Measurements from ENCODE around the gene PHOX2A.

Gene PHOX2A

DNA sequence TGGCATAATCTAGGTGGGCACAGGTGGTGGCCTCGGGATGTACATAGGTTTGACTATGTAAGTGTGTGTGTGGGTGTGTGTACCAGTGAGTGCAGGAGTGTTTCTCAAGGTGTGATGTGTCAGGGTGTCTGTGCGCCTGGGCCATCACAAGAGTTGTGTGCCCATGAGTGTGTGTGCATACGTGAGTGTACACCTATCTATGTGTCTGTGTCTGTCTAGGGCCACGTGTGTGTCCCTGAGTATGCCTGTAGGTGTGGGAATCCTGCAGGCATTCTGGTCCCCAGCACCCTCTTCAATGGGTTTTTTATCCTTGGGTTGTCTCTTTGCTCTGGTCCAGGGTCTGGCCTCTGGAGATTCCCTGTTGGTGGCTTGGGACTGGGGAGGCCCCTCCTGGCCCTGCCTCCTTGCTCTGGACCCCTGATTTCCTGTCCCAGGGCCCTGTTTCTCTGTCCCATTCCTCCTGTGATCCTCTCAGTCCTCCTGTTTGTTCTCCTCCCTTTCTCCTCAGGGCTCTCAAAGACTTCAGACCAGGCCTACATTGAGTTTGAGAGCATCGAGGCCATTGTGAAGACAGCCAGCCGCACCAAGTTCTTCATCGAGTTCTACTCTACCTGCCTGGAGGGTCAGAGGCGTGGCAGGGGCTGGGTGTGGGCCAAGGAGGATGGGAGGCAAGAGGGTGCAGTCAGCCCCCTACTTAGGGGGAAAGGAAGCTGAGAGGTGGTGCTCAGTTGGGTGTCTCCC is 10.0 kb downstream of the PHOX2A start:
- no peak for DNase-seq (ENCODE audit: low spot score)

DNA sequence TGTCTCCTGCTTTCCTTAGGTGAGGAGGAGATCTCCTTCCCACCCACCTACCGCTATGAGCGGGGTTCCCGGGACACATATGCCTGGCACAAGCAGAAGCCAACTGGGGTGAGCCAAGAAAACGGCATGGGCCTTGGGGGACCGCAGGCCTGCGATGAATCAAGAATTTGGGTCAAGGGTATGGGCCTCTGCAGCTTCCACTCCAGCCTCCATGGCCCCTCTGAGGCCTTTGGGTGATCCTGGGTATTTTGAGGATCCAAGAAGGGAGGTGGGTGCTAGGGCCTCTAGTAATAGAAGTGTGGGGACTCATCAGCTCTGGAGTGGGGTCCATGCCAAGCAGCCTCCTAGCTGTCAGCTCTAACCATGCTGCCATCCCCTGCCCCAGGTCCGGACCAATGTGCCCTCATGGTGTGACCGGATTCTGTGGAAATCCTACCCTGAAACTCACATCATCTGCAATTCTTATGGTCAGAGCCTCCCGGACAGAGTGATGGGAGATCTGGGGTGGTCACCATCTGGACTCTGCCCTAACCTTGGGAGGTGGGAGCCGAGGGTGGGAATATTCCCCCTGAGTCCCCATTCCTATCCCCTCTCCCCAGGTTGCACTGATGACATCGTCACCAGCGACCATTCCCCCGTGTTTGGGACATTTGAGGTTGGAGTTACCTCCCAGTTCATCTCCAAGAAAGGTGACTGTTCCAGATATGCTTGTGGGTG is 10.8 kb downstream of the PHOX2A start:
- DNase-seq (ENCODE audit: low spot score) = no peak

DNA sequence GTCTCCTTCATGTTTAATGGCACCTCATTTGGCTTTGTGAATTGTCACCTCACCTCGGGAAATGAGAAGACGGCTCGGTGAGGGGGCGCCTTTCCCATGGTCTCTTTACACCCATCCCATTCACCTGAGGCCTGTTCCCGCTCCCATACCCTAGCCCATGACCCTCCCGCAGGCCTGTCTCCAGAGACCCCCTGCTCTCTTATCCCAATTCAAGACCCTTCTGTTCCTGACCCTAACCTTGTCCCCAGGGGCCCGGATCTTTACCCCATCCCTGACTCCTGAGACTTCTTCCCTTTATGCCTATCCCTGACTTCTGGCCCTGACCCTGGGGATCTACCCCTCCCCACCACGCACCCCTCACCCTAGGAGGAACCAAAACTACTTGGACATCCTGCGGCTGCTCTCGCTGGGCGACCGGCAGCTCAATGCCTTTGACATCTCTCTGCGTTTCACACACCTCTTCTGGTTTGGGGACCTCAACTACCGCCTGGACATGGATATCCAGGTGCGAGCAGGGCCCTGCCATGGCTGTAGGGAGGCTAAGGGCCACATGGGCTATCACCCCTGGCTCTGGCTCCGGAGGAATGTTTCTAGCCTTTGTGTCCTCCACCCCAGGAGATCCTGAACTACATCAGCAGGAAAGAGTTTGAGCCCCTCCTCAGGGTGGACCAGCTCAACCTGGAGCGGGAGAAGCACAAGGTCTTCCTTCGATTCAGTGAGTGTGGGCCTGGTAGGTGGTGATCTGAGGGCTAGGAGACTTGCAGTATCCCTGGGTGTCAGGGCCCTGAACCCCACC is 11.5 kb downstream of the PHOX2A start:
- no peak for DNase-seq (ENCODE audit: low spot score)

DNA sequence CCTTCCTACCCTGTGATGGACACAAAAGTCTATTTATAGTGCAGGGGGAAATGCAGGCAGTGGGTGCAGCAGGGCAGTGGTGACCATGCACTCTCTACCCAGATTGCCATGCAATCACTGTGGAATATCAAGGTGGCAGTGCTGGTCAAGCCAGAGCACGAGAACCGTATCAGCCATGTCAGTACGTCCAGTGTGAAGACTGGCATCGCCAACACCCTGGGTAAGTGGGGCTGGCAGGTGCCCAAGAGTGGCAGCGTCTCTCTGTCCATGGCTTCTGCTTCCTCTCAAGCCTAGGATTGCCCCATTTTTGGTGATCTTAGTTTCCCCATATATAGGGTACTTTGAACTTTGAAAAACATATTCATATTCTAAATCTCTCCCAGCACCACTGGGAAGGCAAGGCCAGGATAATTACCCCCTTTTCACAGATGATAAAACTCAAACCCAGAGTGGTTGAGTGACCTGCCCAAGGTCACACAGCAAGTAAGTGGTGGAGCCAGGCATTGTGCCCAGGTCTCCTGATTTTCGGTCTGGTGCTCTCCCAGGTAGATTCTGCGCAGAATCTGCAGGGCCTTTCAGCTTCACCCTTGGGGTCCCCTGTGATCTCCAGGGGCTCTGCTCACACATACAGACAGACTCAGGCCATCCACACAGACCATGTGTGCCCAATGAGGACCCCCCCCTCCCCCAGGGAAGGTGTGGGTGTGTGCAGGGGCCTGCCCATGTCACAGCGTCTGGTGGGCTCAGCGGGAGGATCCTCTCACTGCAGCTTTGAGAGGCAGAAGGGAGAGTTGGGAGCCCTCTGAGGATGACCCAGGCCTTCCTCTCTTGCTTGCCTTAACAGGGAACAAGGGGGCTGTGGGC is 12.3 kb downstream of the PHOX2A start:
- no peak for DNase-seq (ENCODE audit: low spot score)

DNA sequence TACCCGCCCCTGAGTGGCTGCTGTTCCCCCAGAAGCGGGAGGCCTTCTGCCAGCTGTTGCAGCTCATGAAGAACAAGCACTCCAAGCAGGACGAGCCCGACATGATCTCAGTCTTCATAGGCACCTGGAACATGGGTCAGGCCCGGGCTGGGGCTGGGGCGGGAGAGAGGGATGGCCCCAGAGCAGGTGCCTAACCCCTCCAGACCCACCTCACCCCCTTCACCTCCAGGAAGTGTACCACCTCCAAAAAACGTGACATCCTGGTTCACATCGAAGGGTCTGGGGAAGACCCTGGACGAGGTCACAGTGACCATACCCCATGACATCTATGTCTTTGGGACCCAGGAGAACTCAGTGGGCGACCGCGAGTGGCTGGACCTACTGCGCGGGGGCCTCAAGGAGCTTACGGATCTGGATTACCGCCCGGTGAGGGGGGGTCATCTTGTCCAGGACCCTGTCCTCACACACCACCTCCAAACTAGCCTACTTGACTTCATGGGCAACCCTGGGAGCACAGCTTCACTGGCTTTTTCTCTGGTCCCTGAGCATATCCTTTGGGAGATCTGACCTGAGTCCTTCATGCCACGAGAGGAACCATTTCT is 13.1 kb downstream of the PHOX2A start:
- no peak for DNase-seq (ENCODE audit: low spot score)

DNA sequence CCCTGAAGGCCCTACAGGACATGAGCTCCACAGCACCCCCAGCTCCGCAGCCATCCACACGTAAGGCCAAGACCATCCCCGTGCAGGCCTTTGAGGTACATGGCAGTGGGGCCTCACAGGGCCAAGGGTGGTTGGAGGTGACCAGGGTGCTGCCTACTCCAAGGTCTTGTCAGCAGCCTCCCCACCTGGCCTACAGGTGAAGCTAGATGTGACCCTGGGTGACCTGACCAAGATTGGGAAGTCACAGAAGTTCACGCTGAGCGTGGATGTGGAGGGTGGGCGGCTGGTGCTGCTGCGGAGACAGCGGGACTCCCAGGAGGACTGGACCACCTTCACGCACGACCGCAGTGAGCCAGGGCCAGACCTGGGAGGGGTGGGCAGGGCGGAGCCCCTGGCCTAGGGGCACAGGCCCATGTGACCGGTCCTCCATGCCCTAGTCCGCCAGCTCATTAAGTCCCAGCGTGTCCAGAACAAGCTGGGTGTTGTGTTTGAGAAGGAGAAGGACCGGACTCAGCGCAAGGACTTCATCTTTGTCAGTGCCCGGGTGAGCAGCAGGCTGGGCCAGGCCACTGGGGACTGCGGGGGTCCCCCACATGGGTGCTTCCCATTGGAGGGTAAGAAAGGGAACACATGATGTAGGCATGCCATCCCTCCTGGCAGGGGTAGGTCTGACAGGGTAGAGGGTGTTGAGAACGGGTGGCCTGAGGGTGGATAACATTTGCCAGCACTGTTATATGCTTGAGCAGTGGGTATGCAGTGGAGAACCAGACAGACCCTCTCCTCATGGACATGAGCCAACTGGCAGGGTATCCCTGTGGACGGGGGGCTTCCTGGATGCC is 13.8 kb downstream of the PHOX2A start:
- DNase-seq (ENCODE audit: low spot score) = no peak

DNA sequence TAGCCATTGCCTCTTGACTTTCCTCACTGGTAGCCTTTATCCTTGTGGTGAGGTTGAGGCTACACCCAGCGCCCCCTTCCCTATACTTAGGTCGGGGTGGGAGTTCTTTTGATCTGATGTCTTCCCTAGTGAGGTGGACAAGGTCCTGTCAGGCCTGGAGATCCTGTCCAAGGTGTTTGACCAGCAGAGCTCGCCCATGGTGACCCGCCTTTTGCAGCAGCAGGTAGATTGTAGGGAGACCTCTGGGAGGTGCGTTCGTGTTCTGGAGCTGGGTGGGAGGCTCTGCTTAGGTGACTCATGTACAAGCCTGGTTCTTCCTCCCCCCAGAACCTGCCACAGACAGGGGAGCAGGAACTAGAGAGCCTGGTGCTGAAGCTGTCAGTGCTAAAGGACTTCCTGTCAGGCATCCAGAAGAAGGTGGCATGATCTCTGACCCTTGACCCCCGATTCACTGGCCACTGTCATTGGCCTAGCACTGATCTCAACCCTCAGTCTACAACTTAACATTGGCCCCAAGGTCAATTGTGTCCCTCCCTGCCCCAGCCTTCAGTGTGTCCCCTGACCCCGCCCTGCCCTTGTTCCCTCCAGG is 14.5 kb downstream of the PHOX2A start:
- no peak for DNase-seq (ENCODE audit: low spot score)

DNA sequence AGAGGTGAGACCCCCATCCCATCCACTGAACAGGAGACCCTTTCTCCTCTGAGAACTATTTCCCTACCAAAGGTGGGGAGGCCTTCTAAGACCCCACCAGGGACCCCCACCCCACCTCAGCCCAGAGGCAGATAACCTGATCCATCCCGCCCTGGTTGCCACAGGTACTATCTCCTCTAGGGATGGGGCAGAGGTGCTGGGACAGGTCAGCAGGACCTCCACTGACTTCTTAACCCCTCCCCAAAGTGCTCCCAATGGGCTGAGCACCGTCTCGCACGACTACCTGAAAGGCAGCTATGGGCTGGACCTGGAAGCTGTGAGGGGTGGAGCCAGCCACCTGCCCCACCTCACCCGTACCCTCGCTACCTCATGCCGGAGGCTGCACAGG is 15.1 kb downstream of the PHOX2A start:
- DNase-seq (ENCODE audit: low spot score) = no peak

DNA sequence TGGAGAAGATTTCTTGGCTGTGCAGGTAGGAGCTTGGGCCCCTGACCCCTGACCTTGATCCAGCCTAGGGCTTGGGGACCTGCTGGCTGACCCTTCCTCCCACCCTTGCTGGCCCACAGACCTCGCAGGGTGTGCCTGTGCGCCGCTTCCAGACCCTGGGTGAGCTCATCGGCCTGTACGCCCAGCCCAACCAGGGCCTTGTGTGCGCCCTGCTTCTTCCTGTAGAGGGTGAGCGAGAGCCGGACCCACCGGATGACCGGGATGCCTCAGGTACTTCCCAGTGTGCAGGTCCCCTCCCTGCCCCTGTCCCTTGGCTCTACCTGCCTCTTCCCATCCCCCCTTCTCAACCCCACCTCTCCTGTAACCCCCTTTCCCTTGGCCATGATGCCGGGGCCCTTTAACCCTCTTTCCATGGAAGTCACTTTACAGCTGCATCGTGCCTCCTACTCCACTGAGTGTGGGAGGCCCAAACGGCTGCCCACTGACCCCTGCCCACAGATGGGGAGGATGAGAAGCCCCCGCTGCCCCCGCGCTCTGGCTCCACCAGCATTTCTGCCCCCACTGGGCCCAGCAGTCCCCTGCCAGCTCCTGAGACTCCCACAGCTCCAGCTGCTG is 15.6 kb downstream of the PHOX2A start:
- no peak for DNase-seq (ENCODE audit: low spot score)

DNA sequence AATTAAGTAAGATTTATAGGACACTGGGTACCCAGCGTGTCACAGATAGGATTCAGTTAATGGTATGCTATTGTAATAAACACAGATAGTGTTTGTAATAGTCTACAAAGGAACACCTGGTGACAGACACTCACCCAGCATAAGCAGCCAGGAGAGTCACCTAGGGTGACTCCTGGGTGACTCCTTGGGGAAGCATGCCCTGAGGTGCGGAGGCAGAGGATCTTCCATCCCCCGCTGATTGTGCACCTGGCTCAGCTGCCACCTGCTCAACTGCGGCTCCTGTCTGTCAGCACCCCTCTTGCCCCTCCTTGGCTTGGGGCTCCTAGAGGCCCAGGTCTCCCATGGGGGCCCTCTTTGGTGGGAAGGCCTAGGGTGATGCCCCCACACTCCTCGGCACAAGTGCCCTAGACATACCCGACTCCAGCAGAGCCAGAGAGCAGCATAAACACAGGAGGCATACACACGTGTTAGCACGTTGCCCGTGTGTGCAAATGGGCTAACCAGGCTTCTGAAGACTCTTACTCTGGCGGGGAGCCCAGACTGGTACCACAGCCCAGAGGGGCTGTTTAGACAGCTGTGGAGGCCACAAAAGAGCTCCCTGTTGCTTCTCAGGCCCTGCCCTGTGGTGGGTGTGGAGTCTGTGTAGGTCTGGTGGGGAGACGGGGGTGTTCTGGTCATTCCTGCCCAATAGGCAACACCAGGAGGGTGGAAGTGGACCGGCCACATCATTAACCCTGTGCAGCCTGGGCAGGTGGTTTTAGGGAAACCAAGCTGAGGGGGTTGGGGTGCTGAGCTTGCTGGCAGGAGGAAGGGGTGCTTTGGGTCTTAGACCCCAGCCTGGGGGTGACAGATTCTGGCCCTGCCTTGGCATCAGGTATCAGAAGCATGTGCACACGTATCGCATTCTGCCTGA is 16.4 kb downstream of the PHOX2A start:
- DNase-seq (ENCODE audit: low spot score) = no peak

DNA sequence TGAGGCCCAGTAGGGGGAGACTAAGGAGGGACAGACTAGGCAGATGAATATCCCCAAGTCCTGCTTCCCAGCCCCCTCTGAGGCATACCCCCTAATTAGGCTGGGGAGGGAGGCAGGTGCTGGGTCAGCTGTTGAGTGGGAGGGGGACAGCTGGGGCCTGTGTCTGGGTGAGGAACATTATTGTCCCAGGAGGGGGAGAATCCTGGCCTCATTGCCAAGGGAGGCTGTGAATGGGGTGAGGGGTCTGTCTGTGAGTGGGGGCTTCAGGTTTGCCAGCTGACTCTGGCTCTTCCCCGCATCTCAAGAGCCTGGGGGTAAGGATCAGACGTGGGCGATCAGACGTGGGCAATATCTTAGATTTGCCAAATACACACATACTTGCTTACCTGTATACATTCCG is 17.3 kb downstream of the PHOX2A start:
- no peak for DNase-seq (ENCODE audit: low spot score)

DNA sequence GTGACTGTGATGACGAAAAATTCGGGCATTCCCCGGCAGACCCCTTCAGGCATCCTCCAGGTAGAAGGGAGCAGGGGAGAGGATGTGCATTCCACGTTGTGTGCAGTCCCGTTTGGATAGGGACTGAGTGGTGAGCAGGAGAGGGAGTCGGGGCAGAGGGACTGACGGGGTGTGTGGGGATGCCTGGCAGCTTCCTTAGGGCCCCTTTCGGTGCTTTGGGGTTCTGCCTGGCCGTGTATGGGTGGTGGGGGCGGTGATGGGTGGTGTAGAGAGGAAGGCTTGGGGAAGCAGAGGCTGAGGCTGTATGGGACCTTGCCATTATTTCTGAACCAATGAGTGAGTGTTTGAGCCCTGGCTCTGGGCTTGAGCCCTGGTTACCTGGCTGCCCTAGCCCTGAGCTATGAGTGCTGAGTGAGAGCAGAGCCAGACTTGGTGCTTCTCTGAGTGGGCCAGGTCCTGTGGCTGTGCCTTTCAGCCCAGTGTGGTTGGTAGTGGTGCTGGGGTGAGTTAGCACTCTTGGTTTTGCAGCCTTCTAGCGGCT is 18.5 kb downstream of the PHOX2A start:
- no peak for DNase-seq (ENCODE audit: low spot score)

DNA sequence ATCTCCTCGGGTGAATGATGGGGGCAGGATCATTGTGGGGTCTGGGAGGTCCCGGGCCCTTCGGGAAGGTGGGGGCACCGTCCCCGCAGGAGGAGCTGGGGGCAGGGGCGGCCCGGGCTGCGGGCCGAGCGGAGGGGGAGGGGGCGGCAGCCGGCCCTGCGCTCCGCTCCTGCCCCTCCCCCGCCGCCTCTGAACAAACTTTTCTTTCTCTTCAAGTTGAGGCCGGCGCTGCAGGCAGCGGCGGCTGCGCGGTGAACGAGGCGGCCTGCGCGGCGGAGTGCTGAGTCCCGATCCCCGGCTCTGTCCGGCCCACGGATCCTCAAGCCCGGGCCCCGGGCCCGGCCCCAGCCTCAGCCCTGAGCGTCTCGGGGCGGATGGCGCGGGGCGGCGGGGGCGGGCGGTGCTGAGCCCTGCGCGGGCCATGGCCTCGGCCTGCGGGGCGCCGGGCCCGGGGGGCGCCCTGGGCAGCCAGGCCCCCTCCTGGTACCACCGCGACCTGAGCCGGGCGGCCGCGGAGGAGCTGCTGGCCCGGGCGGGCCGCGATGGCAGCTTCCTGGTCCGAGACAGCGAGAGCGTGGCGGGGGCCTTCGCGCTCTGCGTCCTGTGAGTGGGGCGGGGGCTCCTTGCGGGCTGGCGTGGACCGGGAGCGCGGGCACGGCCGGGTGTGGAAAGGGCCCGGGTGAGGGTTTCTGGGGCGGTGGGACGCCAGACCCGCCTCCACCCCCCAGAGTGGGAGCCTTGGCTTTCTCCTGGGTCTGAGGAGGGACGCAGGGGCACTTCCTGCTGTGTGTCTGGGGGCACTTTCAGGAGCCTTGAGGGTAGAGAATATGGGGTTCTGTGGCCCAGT is 19.2 kb downstream of the PHOX2A start, which contains the start of gene INPPL1:
TSS of gene INPPL1 (plus strand) at position 204 of the 847 bp plus-strand sequence. CDS start at position 422, 218 bp downstream.
- no peak for DNase-seq (ENCODE audit: low spot score)

DNA sequence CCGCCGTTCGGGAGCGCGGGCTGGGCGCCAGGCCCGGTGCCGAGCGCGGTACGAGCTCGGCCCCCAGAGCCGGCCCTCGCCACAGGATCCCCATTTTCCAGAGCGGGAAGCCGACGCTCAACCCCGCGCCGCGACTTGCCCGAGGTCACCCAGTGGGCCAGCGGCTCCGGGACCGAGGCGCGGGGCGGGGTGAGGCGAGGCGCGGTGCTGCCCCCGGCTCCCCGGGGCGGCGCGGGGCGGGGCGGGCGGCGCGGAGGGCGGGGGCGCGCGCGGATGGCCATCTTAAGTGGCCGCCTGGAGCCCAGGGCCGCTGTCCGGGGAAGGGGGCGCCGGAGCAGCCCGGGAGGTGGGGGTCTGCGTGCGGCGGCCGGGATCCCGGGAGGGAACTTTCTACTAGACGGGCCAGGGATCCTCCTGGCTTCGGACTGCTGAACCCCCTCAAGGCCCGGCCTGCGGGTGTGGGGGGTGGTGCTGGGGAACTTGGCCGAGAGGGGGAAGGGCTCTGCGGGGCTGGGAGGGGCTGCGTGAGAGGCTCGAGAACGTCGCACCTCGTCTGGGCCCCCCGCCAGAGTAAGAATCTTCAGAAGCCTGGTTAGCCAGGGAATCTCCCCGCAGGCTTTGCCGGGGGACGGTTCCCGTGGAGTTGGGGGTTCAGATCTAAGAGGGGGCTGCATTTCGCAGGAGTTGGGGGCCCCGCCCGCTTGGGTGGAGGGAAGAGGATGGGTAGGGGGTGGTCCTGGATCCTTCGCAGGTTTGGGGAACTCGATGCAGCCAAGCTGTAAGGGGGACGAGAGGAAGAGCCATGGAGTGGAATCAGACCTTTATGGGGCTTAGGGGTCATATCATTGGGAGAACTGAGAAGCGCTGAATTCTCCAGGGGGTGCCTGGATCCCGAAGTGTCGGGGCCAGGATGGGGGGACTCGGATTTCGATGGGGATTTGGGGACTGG is 20.1 kb downstream of the PHOX2A start:
- DNase-seq (ENCODE audit: low spot score) = no peak

DNA sequence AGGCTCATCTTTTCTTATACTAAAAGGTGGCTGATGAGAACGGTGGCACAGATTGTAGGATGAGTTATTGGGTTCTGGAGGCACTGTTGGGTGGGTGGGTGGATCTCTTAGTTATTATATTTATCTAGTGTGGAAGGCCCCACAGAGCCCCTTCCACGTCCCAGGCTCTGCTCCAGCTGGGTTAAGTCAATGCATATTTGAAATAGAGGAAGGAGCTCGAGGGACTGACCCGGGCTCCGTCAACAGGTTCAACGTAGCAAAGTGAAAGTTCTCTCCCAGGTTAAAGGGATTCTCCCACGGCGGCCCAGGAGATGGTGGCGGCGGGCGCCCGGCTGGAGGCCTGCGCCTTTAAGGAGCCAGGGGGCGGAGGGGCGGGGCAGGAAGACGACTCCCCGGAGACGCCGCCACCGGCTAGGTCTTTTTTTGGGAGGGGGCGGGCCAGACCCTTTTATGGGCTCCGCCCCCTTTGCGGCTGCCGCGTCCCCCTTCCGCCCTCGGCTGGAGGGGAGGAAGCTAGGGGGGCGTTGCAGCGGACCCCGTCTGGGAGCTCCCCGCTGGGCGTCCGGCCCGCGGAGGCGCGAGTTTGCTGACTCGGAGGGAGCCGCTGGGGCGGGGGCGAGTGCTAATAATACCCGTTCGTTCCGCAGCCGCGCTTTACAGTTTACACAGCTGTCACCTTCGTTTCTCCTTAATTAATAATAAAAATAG is 20.9 kb downstream of the PHOX2A start:
- DNase-seq (ENCODE audit: low spot score) = no peak
